Calu3 (cell line): ENCODE measurements around the gene ISLR. TPM values are rescaled to one million over a fixed set of nuclear protein-coding genes. Genes with fewer than 3 reads are reported as not detected.

Experiments
- BruUV-seq: library from RNA; stranded (reverse); fragments of 400-500 nt; replicated peaks from 2 replicates; lab custom pipeline; 2021; lab: Mats Ljungman, UMichigan
- CTCF ChIA-PET: fragments of 300-600 bp; sonication (Branson Sonifier 250); formaldehyde crosslinking; loops from one replicate; lab custom pipeline; 2022; ENCODE audit warnings: antibody characterized with exemption; lab: Charles Lee
- DNase-seq: peaks from one replicate; pipeline ENCODE4 v3.0.0; 2022
- H3K27ac Mint-ChIP-seq: one replicate; pipeline ENCODE4 v1.8.0; 2022; ENCODE audit warnings: mixed read lengths; ENCODE audit not compliant: unreplicated experiment
- H3K27me3 Mint-ChIP-seq: one replicate; pipeline ENCODE4 v1.8.0; 2022; ENCODE audit warnings: mixed read lengths; ENCODE audit not compliant: unreplicated experiment
- H3K36me3 Mint-ChIP-seq: one replicate; pipeline ENCODE4 v1.8.0; 2022; ENCODE audit warnings: mild to moderate bottlenecking, moderate library complexity, mixed read lengths; ENCODE audit not compliant: insufficient read depth, unreplicated experiment
- H3K4me1 Mint-ChIP-seq: one replicate; pipeline ENCODE4 v1.8.0; 2022; ENCODE audit warnings: mild to moderate bottlenecking, low read depth, mixed read lengths; ENCODE audit not compliant: unreplicated experiment
- H3K4me3 Mint-ChIP-seq: one replicate; pipeline ENCODE4 v1.8.0; 2022; ENCODE audit warnings: mild to moderate bottlenecking, low read depth, moderate library complexity, mixed read lengths; ENCODE audit not compliant: unreplicated experiment
- H3K9me3 Mint-ChIP-seq: one replicate; pipeline ENCODE4 v1.8.0; 2022; ENCODE audit warnings: low read depth, mixed read lengths; ENCODE audit not compliant: unreplicated experiment
- CTCF ChIP-seq: fragments of 200-600 bp; IDR thresholded peaks from one replicate; pipeline ENCODE4 v1.8.0; 2022; ENCODE audit warnings: antibody characterized with exemption; ENCODE audit not compliant: unreplicated experiment
- intact Hi-C: fragments of 100-400 bp; cut with micrococcal nuclease; formaldehyde crosslinking; loops from one replicate; pipeline ENCODE4 v1.10.0; 2022; ENCODE audit not compliant: unreplicated experiment
- total RNA-seq: library from RNA; stranded (reverse); gene quantifications from 2 replicates; pipeline ENCODE4 v1.2.3, GENCODE V29; 2022

Gene ISLR
- total RNA-seq, 1 experiment from 2014 or later, result not detected

GRCh38 chr15:74129586-74130154 lies 43.8 kb upstream of the ISLR start:
- intact Hi-C loops, result no loop called here
- H3K9me3 Mint-ChIP-seq, result no peaks in the 10 kb centered on the region

DNA sequence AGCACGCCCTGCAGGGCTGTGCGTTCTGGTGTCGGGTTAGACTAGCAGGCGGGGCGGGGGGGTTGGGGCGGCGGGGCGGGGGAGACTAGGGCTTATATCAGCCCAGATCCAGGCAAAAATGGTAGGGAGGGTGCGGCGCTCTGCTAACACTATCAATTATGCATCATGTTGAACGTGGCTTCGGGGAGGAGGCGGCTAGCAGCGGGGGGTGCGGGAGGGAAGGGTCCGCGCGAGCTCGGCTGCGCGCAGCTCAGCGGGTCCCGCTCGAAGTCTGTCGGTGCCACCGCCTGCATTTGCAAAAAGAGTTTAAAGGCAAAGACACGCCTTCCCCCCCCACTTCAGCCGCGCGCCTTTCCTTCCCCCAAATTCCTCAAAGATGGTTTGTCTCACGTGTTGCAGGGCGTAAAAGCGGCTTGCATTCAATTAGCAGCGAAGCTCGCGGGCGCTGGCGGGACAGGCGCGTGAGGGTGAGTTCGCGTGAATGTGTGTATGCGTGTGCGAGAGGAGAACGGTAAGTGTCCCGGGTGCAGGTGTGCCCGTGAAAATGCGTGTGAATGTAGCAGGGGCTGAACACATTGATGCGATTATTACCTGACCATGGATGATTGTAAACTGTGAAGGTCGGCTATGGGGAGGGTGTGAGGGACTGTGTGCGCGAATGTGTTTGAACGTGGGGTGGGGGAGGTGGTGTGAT lies 43.2 kb upstream of the ISLR start, which contains the start of gene ISLR2:
Gene ISLR2 (plus strand): TSS at position 432 of the 694 bp plus-strand sequence. CDS start 2,169 bp downstream, outside the sequence.
- Mint-ChIP-seq H3K9me3 (no peaks in the 10 kb centered on the region), H3K36me3 (no peaks in the 10 kb centered on the region), H3K4me3 (no peak within 1 kb of the TSS), H3K27ac (no peak within 1 kb of the TSS), H3K4me1 (no peaks in the 10 kb centered on the region), H3K27me3 (peaks cover 69% of the 10 kb centered on the region)
- CTCF ChIA-PET, result interaction anchor here (3.4 kb wide), 1 partner anchor 177 kb away, joined by 29 read pairs; no protein-coding TSS in a partner anchor
- intact Hi-C loops, result no loop called here
- no peak for DNase-seq
- no TSS peak for BruUV-seq
- no peak for TF ChIP-seq CTCF

More at GRCh38 chr15:74129586-74130154, 43.8 kb upstream of the ISLR start:
- Mint-ChIP-seq H3K4me1 (no peaks in the 10 kb centered on the region), H3K36me3 (no peaks in the 10 kb centered on the region), H3K4me3 (no peak overlapping the region), H3K27ac (no peak overlapping the region), H3K27me3 (peaks cover 75% of the 10 kb centered on the region)
- no peak for DNase-seq
- no peak for TF ChIP-seq CTCF
- CTCF ChIA-PET, result interaction anchor here (0.7 to 3.4 kb wide), 2 partner anchors 69 to 178 kb away, joined by 4 to 29 read pairs; no protein-coding TSS in a partner anchor
- no TSS peak for BruUV-seq

- H3K27me3 Mint-ChIP-seq, result peaks cover 62% of the 10 kb centered on the region
- H3K9me3 Mint-ChIP-seq, result no peaks in the 10 kb centered on the region
- CTCF ChIA-PET, result interaction anchor here (3.4 kb wide), 1 partner anchor 177 kb away, joined by 29 read pairs; no protein-coding TSS in a partner anchor
- H3K4me3 Mint-ChIP-seq, result no peak overlapping the region
- BruUV-seq, result no TSS peak
- no peak for TF ChIP-seq CTCF
- no peak for DNase-seq
- no peaks in the 10 kb centered on the region for H3K4me1 Mint-ChIP-seq
- H3K36me3 Mint-ChIP-seq, result no peaks in the 10 kb centered on the region
- intact Hi-C loops, result no loop called here
- H3K27ac Mint-ChIP-seq, result no peak overlapping the region
Observed at GRCh38 chr15:74130849-74131627, 42.5 kb upstream of the ISLR start.

DNA sequence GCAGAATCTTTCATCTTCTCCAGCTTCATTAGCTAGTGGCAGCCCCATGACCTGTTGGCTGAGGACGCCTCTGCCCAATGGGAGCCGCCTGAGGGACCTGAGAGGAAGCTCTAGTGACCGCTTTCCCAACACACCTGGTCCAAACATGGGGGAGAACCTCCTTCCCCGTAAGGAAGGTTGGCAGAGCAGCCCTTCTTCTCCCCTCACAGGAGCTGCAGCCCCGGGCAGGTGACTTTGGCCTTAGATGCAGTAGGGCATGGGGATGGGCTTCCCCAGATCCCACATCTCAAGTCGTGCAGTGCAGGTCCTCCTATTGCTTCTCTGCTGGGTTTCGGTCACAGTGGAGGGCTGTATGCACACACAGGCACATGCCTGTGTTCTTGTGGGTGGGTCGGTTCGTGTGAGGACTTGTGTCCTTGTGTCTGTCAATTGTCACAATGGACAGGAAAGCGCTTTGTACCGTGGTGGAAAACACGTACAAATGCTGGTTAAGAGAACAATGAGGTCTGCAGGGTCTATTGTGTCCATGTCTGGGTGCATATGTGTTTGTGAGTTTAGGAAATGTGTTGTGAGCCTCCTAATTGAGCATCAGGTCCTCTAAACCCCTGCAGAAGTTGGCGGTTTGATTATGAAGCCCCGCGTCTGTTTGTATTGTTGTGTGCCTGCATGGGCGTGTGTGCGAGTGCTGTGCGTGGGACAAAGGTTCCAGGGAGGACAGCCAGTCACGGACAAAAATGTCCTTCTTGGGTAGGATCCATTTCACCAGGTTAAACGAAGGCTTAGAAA lies 41.7 kb upstream of the ISLR start:
- DNase-seq, result no peak
- no TSS peak for BruUV-seq
- H3K27me3 Mint-ChIP-seq, result peaks cover 60% of the 10 kb centered on the region
- no peak overlapping the region for H3K27ac Mint-ChIP-seq
- no peaks in the 10 kb centered on the region for H3K4me1 Mint-ChIP-seq
- peaks cover 4% of the 10 kb centered on the region for H3K36me3 Mint-ChIP-seq
- intact Hi-C loops, result no loop called here
- no peaks in the 10 kb centered on the region for H3K9me3 Mint-ChIP-seq
- CTCF ChIA-PET, result interaction anchor here (1.0 kb wide), 1 partner anchor 25 kb away, joined by 3 read pairs; no protein-coding TSS in a partner anchor
- no peak for TF ChIP-seq CTCF
- H3K4me3 Mint-ChIP-seq, result no peak overlapping the region
